GM12864 (cell line): ENCODE measurements around the gene SMIM38.

ENCODE experiments used
- DNase-seq: peaks from one replicate; pipeline ENCODE4 v3.0.0-alpha.2; 2011; ENCODE audit warnings: low read depth
- H3K4me3 ChIP-seq: 2 replicates; pipeline ENCODE4 v1.5.1; 2011; ENCODE audit warnings: mild to moderate bottlenecking, low read depth, low read length, control low read depth
- CTCF ChIP-seq: IDR thresholded peaks from 2 replicates; pipeline ENCODE4 v1.5.1; 2011; ENCODE audit warnings: low read depth, mild to moderate bottlenecking, moderate library complexity, low read length, control low read depth, inconsistent platforms; ENCODE audit errors: missing control alignments

SMIM38 gene

GRCh38 chr11:69192301-69192721, 36.6 kb downstream of the SMIM38 start:
- TF ChIP-seq CTCF: no peak
- no peak for DNase-seq
- no peak overlapping the region for H3K4me3 ChIP-seq

- H3K4me3 ChIP-seq: no peak overlapping the region
- no peak for DNase-seq
- TF ChIP-seq CTCF: no peak
Measured at GRCh38 chr11:69193151-69193550, 37.4 kb downstream of the SMIM38 start.

GRCh38 chr11:69193629-69194028, 37.9 kb downstream of the SMIM38 start:
- no peak for TF ChIP-seq CTCF
- H3K4me3 ChIP-seq: no peak overlapping the region
- DNase-seq: no peak

- H3K4me3 ChIP-seq: no peak overlapping the region
- no peak for DNase-seq
- TF ChIP-seq CTCF: no peak
Measured at GRCh38 chr11:69194396-69194795, 38.7 kb downstream of the SMIM38 start.

- no peak for TF ChIP-seq CTCF
- no peak for DNase-seq
- no peak overlapping the region for H3K4me3 ChIP-seq
Measured at GRCh38 chr11:69194956-69195355, 39.2 kb downstream of the SMIM38 start.

- no peak overlapping the region for H3K4me3 ChIP-seq
- TF ChIP-seq CTCF: no peak
- no peak for DNase-seq
Measured at GRCh38 chr11:69195824-69196782, 40.4 kb downstream of the SMIM38 start.

GRCh38 chr11:69196783-69197169, 41.0 kb downstream of the SMIM38 start:
- no peak overlapping the region for H3K4me3 ChIP-seq
- TF ChIP-seq CTCF: no peak
- no peak for DNase-seq
